NCI-H1105 treated with DMSO at 0.1 percent for 48 hours (cell line): Measurements from ENCODE around the gene SSX2B.
"Not testable (repeated sequence)": the region's sequence is repeated elsewhere in the genome, so short reads cannot be mapped to it uniquely, and the experiment has no call there.

Experiments used
- DNase-seq: peaks from one replicate; lab custom pipeline; 2025; lab: John Stamatoyannopoulos, UW

Gene SSX2B, protein sequence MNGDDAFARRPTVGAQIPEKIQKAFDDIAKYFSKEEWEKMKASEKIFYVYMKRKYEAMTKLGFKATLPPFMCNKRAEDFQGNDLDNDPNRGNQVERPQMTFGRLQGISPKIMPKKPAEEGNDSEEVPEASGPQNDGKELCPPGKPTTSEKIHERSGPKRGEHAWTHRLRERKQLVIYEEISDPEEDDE

DNA sequence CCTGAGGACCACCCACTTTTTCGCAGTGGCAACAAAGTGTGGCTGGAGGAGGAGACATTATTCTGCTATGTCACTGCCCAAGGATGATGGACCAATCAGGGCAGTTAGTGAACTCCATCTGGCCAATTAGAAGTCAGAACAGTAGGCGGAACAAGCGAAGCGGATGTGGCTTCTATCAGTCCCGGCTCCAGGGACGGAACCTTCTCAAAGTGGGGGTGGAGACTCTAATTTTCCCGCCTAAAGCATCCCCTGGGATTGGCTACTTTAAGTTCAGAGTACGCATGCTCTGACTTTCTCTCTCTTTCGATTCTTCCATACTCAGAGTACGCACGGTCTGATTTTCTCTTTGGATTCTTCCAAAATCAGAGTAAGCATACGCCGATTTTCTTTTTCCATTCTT lies at the start of gene SSX2B:
SSX2B (plus strand) TSS at position 301 of the 400 bp plus-strand sequence. CDS start 1,429 bp downstream, outside the sequence.
- not testable (repeated sequence) for DNase-seq

DNA sequence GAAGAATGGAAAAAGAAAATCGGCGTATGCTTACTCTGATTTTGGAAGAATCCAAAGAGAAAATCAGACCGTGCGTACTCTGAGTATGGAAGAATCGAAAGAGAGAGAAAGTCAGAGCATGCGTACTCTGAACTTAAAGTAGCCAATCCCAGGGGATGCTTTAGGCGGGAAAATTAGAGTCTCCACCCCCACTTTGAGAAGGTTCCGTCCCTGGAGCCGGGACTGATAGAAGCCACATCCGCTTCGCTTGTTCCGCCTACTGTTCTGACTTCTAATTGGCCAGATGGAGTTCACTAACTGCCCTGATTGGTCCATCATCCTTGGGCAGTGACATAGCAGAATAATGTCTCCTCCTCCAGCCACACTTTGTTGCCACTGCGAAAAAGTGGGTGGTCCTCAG lies 44.0 kb upstream of the SSX2B start, which contains the start of gene SSX2:
SSX2 (minus strand) TSS at position 101 of the 400 bp plus-strand sequence. CDS start 1,429 bp downstream, outside the sequence.
- not testable (repeated sequence) for DNase-seq

DNA sequence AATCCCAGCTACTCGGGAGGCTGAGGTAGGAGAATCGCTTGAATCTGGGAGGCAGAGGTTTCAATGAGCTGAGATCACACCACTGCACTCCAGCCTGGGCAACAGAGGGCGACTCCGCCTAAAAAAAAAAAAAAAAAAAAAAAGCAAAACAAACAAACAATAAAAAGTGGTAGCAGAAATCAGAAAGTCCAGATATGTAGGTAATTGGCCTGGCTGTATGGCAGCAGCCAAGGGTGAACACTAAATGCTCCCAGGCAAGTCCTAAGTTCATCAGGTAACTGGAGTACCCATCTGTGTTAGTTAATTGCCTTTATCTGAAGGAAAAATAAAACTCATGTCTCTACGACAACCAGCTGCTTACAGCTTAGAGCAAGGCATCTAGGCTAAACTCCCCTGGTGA lies 14.9 kb downstream of the SSX2B start:
- not testable (repeated sequence) for DNase-seq

DNA sequence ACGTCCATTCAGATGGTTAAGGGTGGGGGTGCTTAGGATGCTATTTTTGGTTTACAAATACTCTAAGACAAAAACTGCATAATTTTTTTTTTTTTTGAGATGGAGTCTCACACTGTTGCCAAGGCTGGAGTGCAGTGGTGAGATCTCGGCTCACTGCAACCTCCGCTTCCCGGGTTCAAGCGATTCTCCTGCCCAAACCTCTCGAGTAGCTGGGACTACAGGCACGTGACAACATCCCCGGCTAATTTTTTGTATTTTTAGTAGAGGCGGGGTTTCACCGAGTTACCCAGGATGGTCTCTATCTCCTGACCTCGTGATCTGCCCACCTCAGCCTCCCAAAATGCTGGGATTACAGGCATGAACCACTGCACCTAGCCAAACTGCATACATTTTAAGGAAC lies 22.5 kb downstream of the SSX2B start:
- DNase-seq: not testable (repeated sequence)

DNA sequence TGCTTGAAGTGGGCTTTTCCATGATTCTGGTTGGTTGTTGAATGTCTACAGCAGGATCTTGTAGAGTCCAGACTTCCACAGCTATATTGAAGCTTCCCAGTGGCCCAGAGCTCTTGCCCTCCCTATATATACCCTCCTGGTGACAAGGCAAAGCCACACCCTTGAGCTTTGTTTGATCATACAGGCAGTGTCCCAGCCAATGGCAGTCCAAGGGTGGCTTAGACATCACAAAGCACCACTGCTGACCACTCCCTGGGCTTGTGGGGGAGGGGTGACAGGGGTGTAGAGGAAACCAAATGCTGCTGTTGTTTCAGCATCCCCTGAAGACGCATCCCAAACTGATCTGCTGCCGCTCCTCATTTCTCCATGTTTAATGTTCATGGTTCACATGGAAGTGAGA lies 46.3 kb downstream of the SSX2B start, which contains the start of gene SPANXN5:
SPANXN5 (minus strand) TSS at position 101 of the 400 bp plus-strand sequence; CDS start at position 22, 79 bp downstream.
- DNase-seq: not testable (repeated sequence)

DNA sequence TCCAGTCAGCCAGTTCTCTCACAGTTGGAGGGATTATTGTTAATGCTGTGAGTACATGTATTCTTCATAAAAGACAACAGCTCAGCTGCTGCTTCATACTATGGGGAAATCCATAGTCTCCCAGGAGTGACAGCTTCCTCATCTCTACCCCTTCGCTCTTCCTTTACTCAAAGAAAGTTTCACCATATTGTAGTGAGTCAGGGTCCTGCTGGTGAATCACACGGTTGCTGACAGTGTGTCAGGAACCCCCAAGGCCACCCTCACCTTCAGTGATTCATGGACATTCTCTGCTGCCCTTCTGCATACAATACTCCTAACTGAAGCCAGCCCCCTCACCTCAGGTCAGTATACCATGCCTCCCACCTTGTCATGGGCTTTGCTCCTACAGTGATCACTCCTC lies 53.8 kb downstream of the SSX2B start:
- not testable (repeated sequence) for DNase-seq
